OCI-LY3 (cell line): Measurements from ENCODE around the gene SPDYE2.
"Not testable (repeated sequence)": the region's sequence is repeated elsewhere in the genome, so short reads cannot be mapped to it uniquely, and the experiment has no call there.

Experiments
- H2AFZ ChIP-seq: fragments of 200-600, 300-600 bp; shearing (Covaris generic); 2 replicates; pipeline ENCODE4 v1.6.0; 2014; ENCODE audit warnings: antibody characterized with exemption, low read depth, low read length
- H3K27ac ChIP-seq: fragments of 200-600, 300-600 bp; sonication (generic); 2 replicates; pipeline ENCODE4 v1.5.1; 2014; ENCODE audit warnings: mild to moderate bottlenecking, low read length, moderate library complexity, mixed read lengths
- H3K27me3 ChIP-seq: fragments of 200-600, 300-600 bp; sonication (generic); 2 replicates; pipeline ENCODE4 v1.6.1; 2014; ENCODE audit warnings: low read depth, low read length, mixed read lengths
- H3K36me3 ChIP-seq: fragments of 200-600, 300-600 bp; sonication (generic); replicated peaks from 2 replicates; pipeline ENCODE3; 2014; ENCODE audit warnings: low read depth, low read length, mixed read lengths
- H3K4me1 ChIP-seq: fragments of 300-600, 200-600 bp; sonication (generic); 2 replicates; pipeline ENCODE4 v1.6.1; 2014; ENCODE audit warnings: low read length, mixed read lengths
- H3K4me2 ChIP-seq: fragments of 200-600, 300-600 bp; sonication (generic); 2 replicates; pipeline ENCODE4 v1.6.1; 2014; ENCODE audit warnings: low read length, mixed read lengths
- H3K4me3 ChIP-seq: fragments of 300-600, 200-600 bp; sonication (generic); 2 replicates; pipeline ENCODE4 v1.5.1; 2014; ENCODE audit warnings: antibody characterized with exemption, mild to moderate bottlenecking, low read length, moderate library complexity
- H3K79me2 ChIP-seq: fragments of 300-600, 200-600 bp; shearing (Covaris generic); 2 replicates; pipeline ENCODE4 v1.6.1; 2014; ENCODE audit warnings: mild to moderate bottlenecking, low read length, mixed read lengths
- H3K9ac ChIP-seq: fragments of 300-600, 200-600 bp; shearing (Covaris generic); 2 replicates; pipeline ENCODE4 v1.6.0; 2014; ENCODE audit warnings: mild to moderate bottlenecking, low read length, moderate library complexity
- H3K9me3 ChIP-seq: fragments of 200-600, 300-600 bp; shearing (Covaris generic); 2 replicates; pipeline ENCODE4 v1.6.1; 2014; ENCODE audit warnings: low read length, mixed read lengths; ENCODE audit not compliant: insufficient read depth
- H4K20me1 ChIP-seq: fragments of 200-600, 300-600 bp; sonication (generic); 2 replicates; pipeline ENCODE4 v1.6.1; 2016; ENCODE audit warnings: low read length, mixed read lengths; ENCODE audit not compliant: insufficient read depth

SPDYE2 gene

DNA sequence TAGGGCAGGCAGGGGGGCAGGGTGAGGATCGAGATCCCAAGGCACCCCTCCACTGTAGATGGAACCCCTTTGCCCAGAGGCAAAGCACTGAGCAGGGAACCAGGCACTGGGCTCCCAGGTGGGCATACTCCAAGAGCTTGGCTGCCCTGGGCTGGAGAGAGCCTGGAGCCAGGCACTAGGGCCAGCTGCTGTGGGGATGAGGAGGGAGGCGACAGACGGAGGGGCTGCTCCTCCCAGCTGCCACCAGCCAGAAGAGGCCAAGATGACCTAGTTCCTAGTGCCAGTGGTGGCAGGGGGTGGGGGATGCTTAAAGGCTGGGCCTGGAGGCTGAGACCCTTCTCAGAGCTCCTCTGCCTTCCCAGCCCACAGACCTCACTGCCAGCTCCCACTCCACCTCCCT, 35.1 kb upstream of the SPDYE2 start:
- H3K9ac ChIP-seq, H2AFZ ChIP-seq, H3K36me3 ChIP-seq, H3K27me3 ChIP-seq, H3K4me2 ChIP-seq, H3K9me3 ChIP-seq, H3K79me2 ChIP-seq, H4K20me1 ChIP-seq, H3K27ac ChIP-seq, H3K4me3 ChIP-seq: not testable (repeated sequence)
- H3K4me1 ChIP-seq = peaks cover 11% of the 10 kb centered on the region

DNA sequence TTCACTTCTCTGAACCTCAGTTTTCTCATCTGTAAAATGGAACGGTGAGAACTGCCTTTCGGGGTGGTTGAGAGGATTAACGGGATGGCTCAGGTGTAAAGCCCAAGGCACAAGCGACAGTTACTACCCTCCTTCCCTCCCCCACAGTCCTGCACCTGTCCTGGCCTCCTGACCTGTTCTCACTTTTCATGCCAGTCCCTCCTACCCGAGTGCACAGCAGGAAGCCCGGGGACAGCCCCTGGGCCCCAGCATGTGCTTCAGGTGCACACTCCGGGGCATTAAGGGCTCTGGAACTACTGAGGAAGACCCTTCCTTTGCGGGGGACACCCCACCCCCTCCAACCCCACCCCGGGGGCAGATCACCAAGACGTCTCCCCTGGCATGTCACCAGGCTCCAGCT, 34.1 kb upstream of the SPDYE2 start:
- H3K4me2 ChIP-seq, H3K27ac ChIP-seq, H3K79me2 ChIP-seq, H2AFZ ChIP-seq, H3K9ac ChIP-seq, H3K4me3 ChIP-seq, H3K36me3 ChIP-seq, H3K27me3 ChIP-seq, H4K20me1 ChIP-seq, H3K9me3 ChIP-seq: not testable (repeated sequence)
- peaks cover 11% of the 10 kb centered on the region for H3K4me1 ChIP-seq

DNA sequence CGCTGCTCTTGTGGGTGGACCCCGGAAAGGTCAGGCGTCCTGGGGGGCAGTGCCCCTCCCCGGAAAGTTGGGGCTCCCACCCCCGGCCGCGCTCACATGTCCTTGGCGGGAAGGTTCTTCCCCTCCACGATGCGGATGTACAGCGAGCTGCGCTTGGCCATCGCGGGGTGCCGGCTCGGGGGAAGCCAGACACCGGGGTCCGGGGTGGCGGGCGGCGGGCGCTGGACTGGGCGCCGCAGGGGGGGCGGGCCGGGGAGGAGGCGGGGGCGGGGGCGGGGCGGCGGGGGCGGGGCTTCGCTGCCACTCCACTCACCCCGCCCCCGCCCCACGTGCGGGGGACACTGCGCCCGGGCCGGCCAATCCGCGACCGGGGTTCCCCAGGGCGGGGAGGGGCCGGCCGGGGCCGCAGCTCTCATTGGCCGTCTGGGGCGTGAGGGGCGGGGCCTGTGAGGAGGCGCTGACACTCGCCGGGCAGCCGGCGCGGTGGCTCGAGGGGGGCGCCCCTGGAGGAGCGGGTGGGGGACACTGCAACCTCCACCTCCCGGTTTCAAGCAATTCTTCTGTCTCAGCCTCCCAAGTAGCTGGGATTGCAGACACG, 33.4 kb upstream of the SPDYE2 start, which contains the start of gene RASA4B:
Gene RASA4B (minus strand): TSS at position 228 of the 598 bp plus-strand sequence. CDS start 67 bp downstream, at position 161.
- H3K4me2 ChIP-seq = peak within 1 kb of the TSS; percentile 49
- H3K27ac ChIP-seq, H3K4me1 ChIP-seq, H3K27me3 ChIP-seq, H3K36me3 ChIP-seq, H3K9me3 ChIP-seq, H4K20me1 ChIP-seq, H3K79me2 ChIP-seq, H2AFZ ChIP-seq: not testable (repeated sequence)
- peak within 1 kb of the TSS; percentile 41; the same call in 1 of the 2 replicates for H3K9ac ChIP-seq
- peak within 1 kb of the TSS; percentile 52 for H3K4me3 ChIP-seq

DNA sequence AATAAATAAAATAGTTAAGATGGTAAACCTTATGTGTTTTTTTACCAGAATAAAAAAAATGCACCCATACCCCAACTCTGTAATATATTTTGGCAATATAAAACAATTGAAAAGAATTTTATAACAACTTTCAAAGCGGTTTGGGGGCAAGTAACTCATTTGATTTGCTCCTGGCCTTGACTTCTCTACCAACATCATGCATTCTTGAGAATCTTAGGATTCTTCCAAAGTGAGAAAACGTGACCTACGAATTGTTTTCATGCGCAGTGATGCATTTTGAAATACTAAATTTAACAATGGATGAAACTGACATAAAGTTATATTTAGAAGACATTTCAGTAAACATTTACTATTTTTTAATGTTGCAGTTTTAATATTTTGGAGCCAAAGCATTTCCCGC, 30.2 kb upstream of the SPDYE2 start:
- not testable (repeated sequence) for H2AFZ ChIP-seq, H3K79me2 ChIP-seq, H3K9me3 ChIP-seq, H3K9ac ChIP-seq, H3K27me3 ChIP-seq, H3K4me2 ChIP-seq, H3K4me3 ChIP-seq, H3K27ac ChIP-seq, H3K36me3 ChIP-seq, H3K4me1 ChIP-seq, H4K20me1 ChIP-seq

DNA sequence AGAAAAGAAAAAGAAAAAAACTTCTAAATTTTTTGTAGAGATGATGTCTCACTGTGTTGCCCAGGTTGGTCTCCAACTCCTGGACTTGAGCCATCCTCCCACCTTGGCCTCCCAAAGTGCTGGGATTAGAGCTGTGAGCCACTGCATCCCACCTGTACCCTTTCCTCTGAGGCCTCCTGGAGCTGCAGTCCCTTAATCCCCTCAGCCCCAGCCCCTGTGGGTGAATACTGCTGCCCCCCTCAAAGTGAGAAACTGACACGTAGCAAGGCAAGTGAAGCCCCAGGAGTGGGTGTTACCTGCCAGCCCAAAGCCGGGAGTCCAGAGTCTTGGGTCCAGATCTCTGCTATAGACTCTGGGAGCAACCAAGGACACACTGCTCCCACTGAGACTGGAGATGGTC, 26.2 kb upstream of the SPDYE2 start:
- not testable (repeated sequence) for H3K9ac ChIP-seq, H3K79me2 ChIP-seq, H3K27ac ChIP-seq, H3K4me3 ChIP-seq, H3K27me3 ChIP-seq, H3K36me3 ChIP-seq, H4K20me1 ChIP-seq, H3K4me2 ChIP-seq, H2AFZ ChIP-seq, H3K4me1 ChIP-seq, H3K9me3 ChIP-seq

DNA sequence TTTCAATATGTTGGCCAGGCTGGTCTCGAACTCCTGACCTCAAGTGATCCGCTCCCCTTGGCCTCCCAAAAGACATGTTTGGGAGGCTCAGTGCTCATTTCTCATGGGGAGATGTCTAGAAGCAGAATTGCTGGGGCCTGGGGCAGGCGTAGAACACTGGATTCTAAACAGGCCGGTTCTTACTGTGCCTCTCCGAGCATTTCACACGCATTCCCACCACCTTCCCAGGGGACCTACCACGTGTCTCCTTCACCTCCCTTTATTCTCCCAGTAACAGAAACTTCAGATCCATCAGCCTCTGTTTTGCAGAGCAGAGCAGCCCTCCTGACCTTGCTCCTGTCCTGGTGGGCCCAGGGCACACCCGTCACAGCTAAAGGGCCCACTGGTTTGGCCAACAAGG, 23.8 kb upstream of the SPDYE2 start:
- H3K36me3 ChIP-seq, H3K4me2 ChIP-seq, H3K4me3 ChIP-seq, H3K79me2 ChIP-seq, H3K27me3 ChIP-seq, H4K20me1 ChIP-seq, H3K27ac ChIP-seq, H3K9me3 ChIP-seq, H3K9ac ChIP-seq, H3K4me1 ChIP-seq, H2AFZ ChIP-seq: not testable (repeated sequence)

DNA sequence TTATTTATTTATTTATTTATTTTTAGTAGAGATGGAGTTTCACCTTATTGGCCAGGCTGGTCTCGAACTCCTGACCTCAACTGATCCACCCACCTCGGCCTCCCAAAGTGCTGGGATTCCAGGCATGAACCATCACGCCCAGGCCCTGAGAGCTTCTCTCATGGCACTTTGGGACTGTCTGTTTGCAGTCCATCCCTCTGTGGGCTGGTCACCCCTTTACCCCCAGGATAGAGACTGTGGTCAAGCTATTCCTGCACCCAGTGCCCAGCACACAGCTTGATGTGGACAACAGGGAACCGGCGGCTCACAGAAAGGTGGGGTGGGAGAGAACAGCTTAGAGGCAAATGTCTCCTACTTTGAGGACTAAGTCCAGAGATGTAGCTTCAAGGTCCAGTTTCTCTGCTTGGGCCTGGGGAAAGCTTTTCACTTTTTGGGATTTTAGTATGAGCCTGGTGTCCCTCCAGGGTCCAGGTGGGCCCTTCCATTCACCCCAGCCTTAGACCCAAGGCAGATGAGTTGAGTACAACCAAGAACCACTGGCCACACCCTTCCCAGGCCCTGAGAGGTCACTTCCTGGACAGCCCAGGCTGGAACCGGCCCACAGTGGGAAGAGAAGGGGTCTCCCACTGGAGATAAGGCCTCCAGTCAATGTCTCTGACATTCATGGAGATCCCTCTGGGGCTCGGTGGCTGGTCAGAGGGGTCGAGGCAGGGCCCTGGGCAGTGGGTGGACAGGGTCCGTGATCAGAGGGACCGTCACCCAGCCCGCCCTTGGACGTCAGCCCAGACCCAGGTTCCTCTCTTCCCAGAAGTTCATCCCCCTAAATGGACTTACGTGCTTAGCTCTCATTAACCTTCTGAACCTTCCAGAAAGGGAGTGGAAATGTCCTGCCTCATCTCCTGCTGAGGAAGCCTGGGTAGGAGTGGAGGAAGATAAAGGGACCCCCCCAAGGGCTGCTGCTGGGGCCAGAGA, 22.9 kb upstream of the SPDYE2 start:
- not testable (repeated sequence) for H3K27me3 ChIP-seq, H3K27ac ChIP-seq, H3K79me2 ChIP-seq, H3K4me1 ChIP-seq, H3K4me3 ChIP-seq, H4K20me1 ChIP-seq, H3K36me3 ChIP-seq, H3K9me3 ChIP-seq, H3K4me2 ChIP-seq, H3K9ac ChIP-seq, H2AFZ ChIP-seq

DNA sequence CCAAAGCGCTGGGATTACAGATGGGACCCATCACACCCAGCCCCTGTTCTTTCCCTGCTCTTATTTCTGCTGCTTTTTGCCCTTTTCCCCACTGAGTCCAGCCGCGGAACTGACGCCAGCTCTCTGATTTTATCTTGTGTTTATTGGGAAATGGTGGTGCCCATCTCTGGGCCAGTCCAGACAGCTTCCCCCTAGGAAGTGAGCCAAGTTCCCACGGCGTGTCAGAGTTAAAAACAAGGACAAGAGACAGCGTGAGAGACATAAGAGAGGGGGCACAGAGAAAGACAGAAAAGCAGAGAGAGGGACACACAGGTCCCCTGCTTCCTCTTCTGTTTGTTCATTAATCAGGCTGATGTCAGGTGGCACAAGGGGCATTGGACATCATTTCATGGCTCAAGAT, 19.4 kb upstream of the SPDYE2 start:
- not testable (repeated sequence) for H2AFZ ChIP-seq, H3K27ac ChIP-seq, H3K4me3 ChIP-seq, H4K20me1 ChIP-seq, H3K79me2 ChIP-seq, H3K9ac ChIP-seq, H3K9me3 ChIP-seq, H3K36me3 ChIP-seq, H3K27me3 ChIP-seq, H3K4me2 ChIP-seq, H3K4me1 ChIP-seq

DNA sequence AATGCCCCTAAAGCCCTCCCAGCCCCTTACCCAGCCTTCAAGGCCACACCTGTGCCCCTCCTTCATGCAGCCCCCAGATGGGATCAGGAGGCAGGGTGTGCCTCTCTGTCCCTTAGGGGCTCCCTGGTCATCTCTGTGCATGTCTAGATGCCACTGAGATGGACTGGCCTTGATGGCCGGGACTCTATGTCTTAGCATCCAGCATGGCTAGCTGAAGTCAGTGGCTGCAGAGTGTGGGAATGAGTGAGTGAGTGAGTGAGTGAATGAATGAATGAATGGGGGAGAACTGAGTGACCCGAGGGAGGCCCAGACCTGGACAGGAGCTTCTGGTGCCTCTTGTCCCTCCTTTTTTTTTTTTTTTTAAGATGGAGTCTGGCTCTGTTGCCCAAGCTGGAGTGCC, 18.9 kb upstream of the SPDYE2 start:
- not testable (repeated sequence) for H3K4me1 ChIP-seq, H3K27ac ChIP-seq, H3K27me3 ChIP-seq, H3K4me3 ChIP-seq, H3K9ac ChIP-seq, H3K4me2 ChIP-seq, H3K9me3 ChIP-seq, H3K79me2 ChIP-seq, H3K36me3 ChIP-seq, H2AFZ ChIP-seq, H4K20me1 ChIP-seq
